Fibroblast of pulmonary artery (primary cell): ENCODE data around the gene LRRFIP2.

ENCODE experiments used
- DNase-seq: peaks from one replicate; pipeline ENCODE4 v3.0.0-alpha.2; 2010; ENCODE audit warnings: low read depth
- H3K4me3 ChIP-seq: replicated peaks from 2 replicates; pipeline ENCODE4 v1.5.1; 2011; ENCODE audit warnings: low read depth, mild to moderate bottlenecking, control low read depth, low read length, moderate library complexity
- CTCF ChIP-seq: IDR thresholded peaks from 2 replicates; pipeline ENCODE4 v1.5.1; 2011; ENCODE audit warnings: mild to moderate bottlenecking, control low read depth, low read length, inconsistent platforms; ENCODE audit errors: missing control alignments

Gene LRRFIP2

GRCh38 chr3:37107846-37108245 lies 66.5 kb downstream of the LRRFIP2 start:
- no peak overlapping the region for H3K4me3 ChIP-seq
- TF ChIP-seq CTCF: no peak
- no peak for DNase-seq

- no peak overlapping the region for H3K4me3 ChIP-seq
- DNase-seq: no peak
- no peak for TF ChIP-seq CTCF
Measured at GRCh38 chr3:37103103-37103808, 71.1 kb downstream of the LRRFIP2 start.

- H3K4me3 ChIP-seq: no peak overlapping the region
- DNase-seq: no peak
- no peak for TF ChIP-seq CTCF
Measured at GRCh38 chr3:37100411-37100810, 74.0 kb downstream of the LRRFIP2 start.

- no peak overlapping the region for H3K4me3 ChIP-seq
- no peak for DNase-seq
- TF ChIP-seq CTCF: no peak
Measured at GRCh38 chr3:37099469-37099868, 74.9 kb downstream of the LRRFIP2 start.

GRCh38 chr3:37098884-37099283 lies 75.5 kb downstream of the LRRFIP2 start:
- no peak overlapping the region for H3K4me3 ChIP-seq
- no peak for DNase-seq
- TF ChIP-seq CTCF: no peak

- H3K4me3 ChIP-seq: no peak overlapping the region
- DNase-seq: no peak
- no peak for TF ChIP-seq CTCF
Measured at GRCh38 chr3:37097776-37098175, 76.6 kb downstream of the LRRFIP2 start.

GRCh38 chr3:37096975-37097374 lies 77.4 kb downstream of the LRRFIP2 start:
- peak; percentile 56 for DNase-seq
- H3K4me3 ChIP-seq: no peak overlapping the region
- no peak for TF ChIP-seq CTCF
